AG09319 (cell line): ENCODE data around the gene SH3GLB2.

Experiments used
- DNase-seq: peaks from one replicate; pipeline ENCODE4 v3.0.0-alpha.2; 2010; ENCODE audit warnings: low read depth; ENCODE audit errors: extremely low read depth
- CTCF ChIP-seq: IDR thresholded peaks from 2 replicates; pipeline ENCODE4 v1.5.1; 2011; ENCODE audit warnings: low read depth, mild to moderate bottlenecking, inconsistent platforms, low read length, moderate library complexity

SH3GLB2 gene

GRCh38 chr9:129027224-129027684 is 877 bp downstream of the SH3GLB2 start:
- no peak for DNase-seq
- TF ChIP-seq CTCF, result no peak

- no peak for DNase-seq
- no peak for TF ChIP-seq CTCF
Observed at GRCh38 chr9:129026442-129027223, 1.5 kb downstream of the SH3GLB2 start.

GRCh38 chr9:129023908-129024233 is 4.3 kb downstream of the SH3GLB2 start:
- no peak for TF ChIP-seq CTCF
- no peak for DNase-seq

GRCh38 chr9:129023036-129023907 is 4.9 kb downstream of the SH3GLB2 start:
- no peak for TF ChIP-seq CTCF
- peak; percentile 90 for DNase-seq

GRCh38 chr9:129022037-129022436 is 6.1 kb downstream of the SH3GLB2 start:
- no peak for DNase-seq
- no peak for TF ChIP-seq CTCF

- TF ChIP-seq CTCF, result no peak
- no peak for DNase-seq
Observed at GRCh38 chr9:129021091-129021490, 7.0 kb downstream of the SH3GLB2 start.

GRCh38 chr9:129014608-129015007 is 13.5 kb downstream of the SH3GLB2 start:
- TF ChIP-seq CTCF, result no peak
- DNase-seq, result no peak
